ENCODE data around the gene DLX4. TPM values are rescaled to one million over a fixed set of nuclear protein-coding genes. Genes with fewer than 3 reads are reported as not detected.
A peak's percentile ranks its signal among the peaks of the same experiment; 100 is the strongest.

The DLX4 gene
- total RNA-seq, 1 donor from 2014 or later, result not detected

DNA sequence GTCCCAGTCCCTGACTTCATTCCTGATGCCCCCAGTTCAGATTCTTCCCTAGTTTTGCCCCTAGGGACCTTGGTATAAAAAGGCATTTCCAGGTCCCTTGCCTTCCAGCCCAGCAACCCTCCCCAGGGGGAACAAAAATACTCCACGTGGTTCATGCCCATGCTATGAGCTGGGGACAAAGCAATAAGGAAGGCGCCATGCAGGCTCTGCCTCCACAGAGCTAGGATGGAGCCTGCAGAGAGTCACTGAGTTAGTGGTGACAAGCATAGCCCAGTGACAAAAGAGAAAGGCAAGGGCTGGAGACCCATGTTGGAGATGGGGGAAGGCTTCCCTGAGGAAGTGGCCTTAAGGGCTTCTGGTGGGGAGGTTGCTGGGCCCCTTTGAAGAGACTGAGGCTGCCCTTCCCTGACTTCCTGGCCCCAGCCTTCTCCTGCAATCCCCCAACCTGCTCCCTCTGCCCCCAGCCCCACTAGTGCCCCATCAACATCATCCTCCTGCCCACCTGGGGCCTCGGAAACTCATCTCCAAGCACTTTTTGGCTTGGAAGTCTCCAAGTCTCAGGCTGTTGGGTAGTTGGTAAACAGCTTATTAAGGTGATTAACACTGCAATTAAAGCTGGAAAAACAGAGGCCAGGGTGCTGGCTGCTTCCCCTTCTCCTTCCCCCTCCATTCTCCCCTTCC, 16.5 kb downstream of the DLX4 start:
- DNase-seq (ENCODE audit: low spot score) (no peak), ATAC-seq (no peak)

- no peak for DNase-seq (ENCODE audit: low spot score)
Observed at GRCh38 chr17:49986396-49987289, 17.7 kb downstream of the DLX4 start.

GRCh38 chr17:49987290-49987585, 18.2 kb downstream of the DLX4 start:
- no peak for ATAC-seq
- DNase-seq (ENCODE audit: low spot score), result no peak

More at GRCh38 chr17:49986396-49987289, 17.7 kb downstream of the DLX4 start:
- no peak for ATAC-seq

DNA sequence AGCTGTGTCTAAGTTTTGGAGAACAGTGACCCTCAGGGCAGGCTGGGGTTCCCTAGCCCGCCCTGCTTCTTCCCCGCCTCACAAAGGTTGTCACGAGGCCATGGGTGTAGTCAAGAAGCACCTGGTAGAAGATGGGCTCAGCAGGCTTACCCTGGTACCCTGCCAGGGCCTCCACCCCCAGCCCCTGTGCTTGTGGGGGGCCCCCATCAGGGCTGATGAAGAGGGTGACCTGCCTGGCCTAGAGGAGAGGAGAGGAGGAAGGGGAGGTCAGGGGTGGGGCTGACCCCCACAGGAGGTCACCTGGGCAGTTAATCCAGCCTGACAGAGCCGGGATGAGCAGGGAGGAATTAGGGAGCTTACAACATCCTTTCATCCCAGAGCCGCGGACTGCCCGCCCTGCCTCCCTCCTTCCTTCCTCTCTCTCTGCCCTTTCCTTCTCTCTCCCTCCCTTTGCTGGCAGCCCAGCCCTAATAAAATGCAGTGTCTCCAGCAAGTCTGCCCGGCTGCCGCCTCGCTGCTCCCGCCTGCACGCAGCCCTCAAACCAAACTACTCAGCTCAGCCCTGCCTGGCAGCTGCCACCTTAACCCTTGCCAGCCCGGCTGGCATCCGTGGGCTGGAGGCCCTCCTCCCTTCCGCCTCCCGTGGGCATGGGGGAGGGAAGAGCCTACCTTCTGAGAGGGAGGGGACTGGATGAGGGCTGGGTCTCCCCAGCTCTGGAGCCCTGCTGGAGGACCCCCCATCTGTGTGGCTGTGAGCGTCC, 18.9 kb downstream of the DLX4 start:
- ATAC-seq (no peak), DNase-seq (ENCODE audit: low spot score) (no peak)

- ATAC-seq (no peak), DNase-seq (ENCODE audit: low spot score) (no peak)
Observed at GRCh38 chr17:49989518-49989880, 20.5 kb downstream of the DLX4 start.

- DNase-seq (ENCODE audit: low spot score), result no peak
- ATAC-seq, result no peak
Observed at GRCh38 chr17:49990331-49990730, 21.3 kb downstream of the DLX4 start.

DNA sequence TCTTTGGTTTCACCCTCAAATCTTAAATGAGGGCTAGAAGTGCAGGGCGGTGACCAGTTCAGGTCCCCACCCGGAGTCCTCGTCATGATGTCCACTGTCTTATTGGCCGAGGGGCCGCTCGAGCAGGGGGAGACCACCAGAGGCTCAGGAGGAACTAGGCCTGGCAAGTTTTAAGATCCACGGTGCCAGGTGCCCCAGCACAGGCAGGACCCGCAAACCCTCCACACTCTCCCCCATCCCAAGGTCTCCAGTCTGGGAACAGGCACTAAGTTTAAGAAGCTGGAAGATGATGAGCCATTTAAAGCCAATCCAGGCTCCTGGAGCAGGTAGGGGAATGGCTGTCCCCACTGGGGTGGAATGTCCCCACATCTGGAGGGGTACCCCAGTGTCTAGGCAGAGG, 21.9 kb downstream of the DLX4 start:
- ATAC-seq (no peak), DNase-seq (ENCODE audit: low spot score) (no peak)

DNA sequence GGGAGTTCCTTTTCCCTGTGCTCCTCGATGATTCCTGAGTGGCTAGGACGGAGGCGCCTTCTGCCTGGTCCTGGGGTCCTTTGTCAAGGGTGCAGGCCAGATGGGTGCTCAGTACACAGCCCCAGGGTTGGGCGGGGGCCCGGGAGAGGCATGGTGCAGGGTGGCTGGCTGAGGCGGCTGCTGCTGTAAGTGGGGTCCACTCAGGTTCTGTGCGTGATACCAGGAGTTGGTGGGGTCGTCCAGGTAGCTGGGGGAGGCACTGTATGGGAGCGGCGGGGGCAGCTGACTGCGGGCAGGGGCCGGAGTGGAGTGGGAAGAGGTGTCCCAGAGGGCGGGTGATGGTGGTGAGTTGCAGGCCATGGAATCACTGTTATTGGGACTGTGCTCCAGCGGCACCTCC, 22.4 kb downstream of the DLX4 start:
- DNase-seq (ENCODE audit: low spot score) (no peak), ATAC-seq (no peak)

GRCh38 chr17:49992191-49992932, 23.4 kb downstream of the DLX4 start:
- no peak for ATAC-seq
- no peak for DNase-seq (ENCODE audit: low spot score)

DNA sequence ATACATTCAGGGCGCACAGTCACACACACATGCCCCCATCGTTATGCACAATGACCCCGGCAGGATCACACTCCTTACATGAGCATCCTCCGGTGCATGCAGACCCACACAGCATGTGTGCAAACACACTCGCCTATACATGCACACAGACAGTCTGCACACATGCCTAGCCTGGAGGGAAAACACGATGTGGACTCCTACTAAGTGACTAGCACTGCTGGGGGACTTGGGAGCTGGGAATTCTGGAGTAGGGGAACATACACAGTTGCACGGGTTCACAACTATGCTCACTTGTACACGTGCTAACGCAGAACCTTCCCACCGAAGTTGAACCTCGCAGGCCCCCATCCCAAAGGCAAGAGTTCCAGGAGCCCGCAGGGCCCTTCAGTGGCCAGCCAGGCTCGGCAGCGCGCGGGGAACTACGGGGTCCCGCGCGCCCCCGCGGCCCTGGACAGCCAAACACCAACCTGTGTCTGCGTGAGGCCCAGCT, 24.0 kb downstream of the DLX4 start:
- no peak for DNase-seq (ENCODE audit: low spot score)
- no peak for ATAC-seq

DNA sequence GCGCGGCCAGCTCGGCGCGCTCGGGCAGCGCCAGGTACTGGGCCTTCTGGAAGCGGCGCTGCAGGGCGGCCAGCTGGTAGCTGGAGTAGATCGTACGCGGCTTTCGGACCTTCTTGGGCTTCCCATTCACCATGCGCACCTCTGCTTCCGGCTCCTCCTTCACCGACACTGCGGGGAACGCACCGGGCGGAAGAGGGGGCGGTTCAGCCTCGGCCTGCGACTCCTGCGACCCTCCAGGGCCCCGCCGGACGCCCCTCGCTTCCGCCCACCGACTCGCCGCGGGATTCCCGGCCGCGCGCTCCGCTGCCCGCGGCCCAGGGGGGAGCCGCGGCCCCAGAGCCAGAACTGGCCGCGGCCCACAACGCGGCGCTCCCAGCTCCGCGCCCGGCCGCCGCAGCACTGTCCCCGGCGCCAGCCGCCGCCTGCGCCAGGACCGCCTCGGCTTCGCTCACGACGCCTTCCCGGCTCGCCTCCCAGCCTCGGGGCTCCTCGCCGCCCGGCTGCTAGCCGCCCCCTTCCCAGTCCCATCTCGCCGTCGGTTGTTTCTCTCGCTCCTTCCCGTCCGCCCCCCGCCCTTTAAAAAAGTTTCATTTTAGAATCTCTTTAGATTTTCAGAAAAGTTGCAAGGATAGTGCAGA, 24.6 kb downstream of the DLX4 start:
- DNase-seq (ENCODE audit: low spot score), result no peak
- ATAC-seq, result peak; percentile 42

DNA sequence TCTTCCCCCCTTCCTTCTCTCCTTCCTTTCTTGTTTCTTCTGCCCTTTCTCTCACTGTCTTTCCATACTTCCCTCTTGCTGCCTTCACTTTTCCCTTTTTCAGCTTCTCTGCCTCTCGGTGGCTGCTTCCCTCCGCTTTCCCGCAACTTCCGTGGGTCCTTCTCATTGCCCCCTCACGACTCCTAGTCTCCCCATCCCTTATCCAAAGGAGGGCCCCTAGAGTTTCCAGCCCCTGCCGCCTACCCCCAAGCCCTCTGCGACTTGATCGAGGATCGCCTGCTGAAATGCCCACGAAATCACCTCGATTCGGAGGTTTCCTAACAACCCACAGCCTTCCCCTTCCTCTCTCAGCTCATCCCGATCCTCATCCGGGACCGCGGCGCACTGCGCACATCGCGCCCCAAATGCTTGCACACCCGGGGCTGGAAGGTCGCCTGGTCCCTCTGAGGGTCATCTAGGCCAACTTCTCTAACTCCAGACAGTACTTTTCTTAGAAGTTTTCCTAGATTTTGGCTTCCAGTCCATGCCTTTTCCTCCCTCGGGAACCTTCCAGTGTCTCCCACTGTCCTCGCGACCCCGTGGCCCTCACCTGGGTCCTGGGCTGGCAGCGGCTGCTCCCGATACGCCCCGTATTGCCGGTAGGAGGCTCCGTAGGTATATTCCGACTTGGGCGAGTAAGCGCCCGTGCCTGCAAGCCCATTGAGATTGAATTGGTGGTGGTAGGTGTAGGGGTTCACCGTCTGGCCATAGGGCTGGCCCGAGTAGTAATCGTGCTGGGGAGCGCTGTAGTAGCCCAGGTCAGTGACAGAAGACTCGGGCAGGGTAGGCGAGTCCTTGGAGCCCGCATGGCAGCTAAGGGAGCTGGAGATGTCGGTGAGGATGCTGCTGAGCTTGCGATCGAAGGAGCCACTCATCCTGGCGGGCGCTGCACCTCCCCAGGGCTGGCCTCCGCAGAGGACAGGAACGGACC, 25.4 kb downstream of the DLX4 start:
- DNase-seq (ENCODE audit: low spot score), result peak; percentile 35
- no peak for ATAC-seq

DNA sequence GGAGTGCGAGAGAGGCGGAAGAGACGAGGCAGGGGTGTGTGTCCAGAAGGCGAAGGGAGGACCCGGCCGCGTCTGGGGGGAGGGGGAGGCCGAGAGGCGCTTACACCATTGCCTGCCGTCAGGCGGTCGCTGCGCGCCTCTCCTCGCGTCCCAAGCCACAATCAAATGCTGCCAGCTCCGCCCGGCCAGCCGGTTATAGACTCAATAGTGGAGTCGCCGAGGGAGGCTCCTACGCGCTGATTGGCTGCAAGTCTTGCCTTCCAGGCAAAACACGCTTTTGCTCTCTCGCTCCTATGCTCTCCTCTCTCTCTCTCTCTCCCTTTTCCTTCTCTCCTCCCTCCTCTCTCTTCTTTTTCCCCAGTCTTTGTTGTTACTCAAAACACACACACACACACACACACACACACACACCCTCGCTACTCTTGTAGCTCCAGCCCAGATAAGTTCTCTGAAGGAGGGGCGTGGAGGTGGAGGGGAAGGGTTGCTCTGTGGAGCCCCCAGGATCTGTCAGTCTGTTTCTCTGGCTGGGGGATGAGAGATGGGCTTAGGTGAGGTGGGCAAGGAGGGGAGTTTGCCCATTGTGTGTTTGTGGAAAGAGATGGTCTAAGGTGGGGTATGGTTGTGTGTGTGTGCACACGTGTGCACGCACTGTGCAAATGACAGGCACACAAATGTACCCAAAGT, 26.2 kb downstream of the DLX4 start, which contains the start of gene DLX3:
TSS of gene DLX3 (minus strand) at position 170 of the 684 bp plus-strand sequence. CDS start 226 bp downstream, outside the sequence.
- DNase-seq (ENCODE audit: low spot score) (no peak), ATAC-seq (peak; percentile 9)

DNA sequence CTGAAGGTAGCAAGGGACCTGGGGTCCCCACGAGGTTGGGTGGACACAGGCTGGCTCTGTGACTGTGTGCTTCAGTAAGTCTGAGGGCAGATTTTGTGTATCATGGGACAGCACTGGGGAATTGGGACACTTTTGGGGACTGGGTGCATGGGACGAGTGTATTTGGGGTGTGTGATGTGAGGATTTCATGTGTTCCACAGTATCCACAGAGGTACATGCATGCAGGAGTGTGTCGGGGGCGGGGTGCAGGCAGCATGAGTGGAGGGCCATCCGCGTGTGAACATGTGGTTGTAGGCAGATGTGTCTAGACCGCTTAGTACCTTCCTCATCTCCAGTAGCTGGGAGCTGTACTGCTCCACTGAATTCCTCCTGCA, 27.1 kb downstream of the DLX4 start:
- ATAC-seq (no peak), DNase-seq (ENCODE audit: low spot score) (no peak)

DNA sequence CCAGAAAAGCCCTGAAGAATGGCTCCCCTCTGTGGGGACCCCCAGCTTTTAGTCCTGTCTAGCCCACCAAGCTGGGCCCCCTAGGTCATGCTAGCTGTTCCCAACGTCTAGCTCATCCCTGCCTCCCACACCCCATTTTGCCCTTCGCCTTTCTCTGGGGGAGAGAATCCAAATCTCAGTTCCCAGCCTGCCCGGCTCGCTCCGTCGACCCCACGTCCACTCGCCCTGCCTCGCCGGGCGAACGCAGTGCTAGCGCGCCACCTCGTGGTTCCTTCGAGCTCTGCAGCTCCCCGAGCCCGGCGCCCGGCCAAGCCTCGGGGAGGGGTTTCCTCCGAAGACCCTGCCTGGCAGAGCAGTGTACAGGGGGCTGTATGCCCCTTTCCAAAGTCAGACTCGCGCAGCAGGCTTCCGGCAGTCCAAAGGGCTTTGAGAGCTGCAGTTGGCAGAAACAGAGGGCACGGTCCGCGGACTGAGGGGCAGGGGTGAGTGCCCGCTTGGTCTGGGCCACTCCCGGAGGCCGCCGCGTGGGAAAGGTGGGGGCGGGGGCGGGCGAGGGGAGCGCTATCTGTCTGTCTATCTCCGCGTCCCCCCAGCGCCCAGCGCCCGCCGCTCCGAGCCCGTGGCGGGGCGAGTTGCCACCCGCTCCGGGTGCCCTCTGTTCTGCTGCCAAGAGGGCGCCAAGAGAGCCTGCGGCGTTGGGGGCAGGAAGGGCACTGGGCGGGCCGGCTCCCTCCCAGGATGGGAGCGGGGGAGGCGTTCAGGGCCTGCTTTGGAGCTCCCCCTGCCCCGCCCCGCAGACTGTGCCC, 27.7 kb downstream of the DLX4 start:
- ATAC-seq, result peak; percentile 76
- DNase-seq (ENCODE audit: low spot score), result peak; percentile 61

- DNase-seq (ENCODE audit: low spot score), result no peak
- no peak for ATAC-seq
Observed at GRCh38 chr17:49997301-49997650, 28.3 kb downstream of the DLX4 start.

GRCh38 chr17:49997773-49998703, 29.0 kb downstream of the DLX4 start:
- DNase-seq (ENCODE audit: low spot score) (peak; percentile 78), ATAC-seq (peak; percentile 79)
